ENCODE results near the gene ANKK1.

ANKK1 gene

GRCh38 chr11:113408887-113409286 is 21.3 kb downstream of the ANKK1 start:
- no peak for DNase-seq (ENCODE audit: low spot score)

GRCh38 chr11:113409526-113409925 is 21.9 kb downstream of the ANKK1 start:
- DNase-seq (ENCODE audit: low spot score): no peak

- no peak for DNase-seq (ENCODE audit: low spot score)
These were observed 23.0 kb downstream of the ANKK1 start for GRCh38 chr11:113410414-113411135.

- no peak for DNase-seq (ENCODE audit: low spot score)
These were observed 24.0 kb downstream of the ANKK1 start for GRCh38 chr11:113411536-113411935.

GRCh38 chr11:113412675-113413074 is 25.1 kb downstream of the ANKK1 start:
- DNase-seq (ENCODE audit: low spot score): no peak

GRCh38 chr11:113415343-113415742 is 27.8 kb downstream of the ANKK1 start:
- DNase-seq (ENCODE audit: low spot score): no peak

- no peak for DNase-seq (ENCODE audit: low spot score)
These were observed 29.8 kb downstream of the ANKK1 start for GRCh38 chr11:113417428-113417827.

- DNase-seq (ENCODE audit: low spot score): no peak
These were observed 31.9 kb downstream of the ANKK1 start for GRCh38 chr11:113419454-113420003.

- no peak for DNase-seq (ENCODE audit: low spot score)
These were observed 33.2 kb downstream of the ANKK1 start for GRCh38 chr11:113420808-113421207.

GRCh38 chr11:113426686-113427085 is 39.1 kb downstream of the ANKK1 start:
- DNase-seq (ENCODE audit: low spot score): no peak

GRCh38 chr11:113431746-113432145 is 44.2 kb downstream of the ANKK1 start:
- DNase-seq (ENCODE audit: low spot score): no peak

- no peak for DNase-seq (ENCODE audit: low spot score)
These were observed 47.8 kb downstream of the ANKK1 start for GRCh38 chr11:113435190-113435968.

- no peak for DNase-seq (ENCODE audit: low spot score)
These were observed 49.2 kb downstream of the ANKK1 start for GRCh38 chr11:113436672-113437252.

- no peak for DNase-seq (ENCODE audit: low spot score)
These were observed 53.2 kb downstream of the ANKK1 start for GRCh38 chr11:113440816-113441215.

GRCh38 chr11:113444502-113445123 is 57.0 kb downstream of the ANKK1 start:
- no peak for DNase-seq (ENCODE audit: low spot score)

- DNase-seq (ENCODE audit: low spot score): no peak
These were observed 58.5 kb downstream of the ANKK1 start for GRCh38 chr11:113446112-113446511.

GRCh38 chr11:113446938-113447337 is 59.4 kb downstream of the ANKK1 start:
- no peak for DNase-seq (ENCODE audit: low spot score)

GRCh38 chr11:113447621-113448315 is 60.2 kb downstream of the ANKK1 start:
- no peak for DNase-seq (ENCODE audit: low spot score)

- no peak for DNase-seq (ENCODE audit: low spot score)
These were observed 60.7 kb downstream of the ANKK1 start for GRCh38 chr11:113448316-113448677.

GRCh38 chr11:113449743-113450142 is 62.2 kb downstream of the ANKK1 start:
- no peak for DNase-seq (ENCODE audit: low spot score)

Data from hepatic stellate cell (primary cell).